Testis (tissue), 2 donors: Measurements from ENCODE around the gene DYNLT3.

Experiments used
- CTCF ChIP-seq, 3 experiments: fragments of 450-650 bp in 2 of 3; fragments of 200-600 bp in 1 of 3; sonication (generic) in 1 of 3; IDR thresholded peaks; one replicate each; pipeline ENCODE4 v1.5.1; 2016 to 2019; ENCODE audit warnings: antibody characterized with exemption in 3 of 3, mild to moderate bottlenecking in 2 of 3, moderate library complexity in 1 of 3
- POLR2A ChIP-seq: fragments of 450-650 bp; IDR thresholded peaks from one replicate; pipeline ENCODE4 v1.6.1; 2017; ENCODE audit warnings: antibody characterized with exemption, mild to moderate bottlenecking, moderate library complexity

GRCh38 chrX:37846934-37847732, at the start of gene DYNLT3:
- TF ChIP-seq CTCF (IDR thresholded peaks at IDR 0.05) (no peak), POLR2A (no peak)
